ES-I3 (cell line): ENCODE measurements around the gene PANX2.

Experiments
- H3K36me3 ChIP-seq: 2 replicates; pipeline ENCODE4 v1.6.1; 2013; ENCODE audit warnings: mild to moderate bottlenecking, low read length, control low read depth, moderate library complexity; ENCODE audit not compliant: insufficient read depth
- H3K4me1 ChIP-seq: 2 replicates; pipeline ENCODE4 v1.6.1; 2013; ENCODE audit warnings: mild to moderate bottlenecking, control low read depth, low read length; ENCODE audit not compliant: insufficient read depth
- H3K9ac ChIP-seq: 2 replicates; pipeline ENCODE4 v1.6.1; 2013; ENCODE audit warnings: low read depth, mild to moderate bottlenecking, low read length, moderate library complexity
- H3K9me3 ChIP-seq: 2 replicates; pipeline ENCODE4 v1.6.1; 2013; ENCODE audit warnings: mild to moderate bottlenecking, low read length, moderate library complexity; ENCODE audit not compliant: control insufficient read depth, insufficient read depth

PANX2 gene

GRCh38 chr22:50211147-50211546 lies 40.6 kb downstream of the PANX2 start:
- peaks cover 15% of the 10 kb centered on the region; the same call in 1 of the 2 replicates for H3K36me3 ChIP-seq
- H3K9ac ChIP-seq, result no peak overlapping the region
- H3K9me3 ChIP-seq, result no peaks in the 10 kb centered on the region
- H3K4me1 ChIP-seq, result no peaks in the 10 kb centered on the region

DNA sequence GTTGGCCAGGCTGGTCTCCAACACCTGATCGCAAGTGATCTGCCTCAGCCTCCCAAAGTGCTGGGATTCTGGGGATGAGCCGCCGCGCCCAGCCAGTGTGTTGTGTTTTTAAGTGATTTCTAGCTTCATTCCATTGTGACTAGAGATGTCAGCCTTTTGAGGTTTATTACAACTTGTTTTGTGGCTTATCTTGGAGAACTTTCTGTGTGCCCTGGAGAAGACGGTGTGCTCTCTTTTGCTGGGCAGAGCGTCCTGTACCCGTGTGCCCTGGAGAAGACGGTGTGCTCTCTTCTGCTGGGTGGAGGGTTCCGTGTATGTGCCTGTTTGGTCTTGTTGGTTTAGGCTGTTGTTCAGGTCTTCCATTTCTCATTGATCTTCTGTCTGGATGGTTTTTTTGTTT lies 42.7 kb downstream of the PANX2 start:
- H3K9ac ChIP-seq, result no peak overlapping the region
- no peaks in the 10 kb centered on the region for H3K9me3 ChIP-seq
- peaks cover 15% of the 10 kb centered on the region; the same call in 1 of the 2 replicates for H3K36me3 ChIP-seq
- H3K4me1 ChIP-seq, result no peaks in the 10 kb centered on the region

GRCh38 chr22:50215297-50216054 lies 44.9 kb downstream of the PANX2 start:
- Histone ChIP-seq H3K36me3 (peaks cover 18% of the 10 kb centered on the region), H3K4me1 (no peaks in the 10 kb centered on the region), H3K9ac (no peak overlapping the region), H3K9me3 (no peaks in the 10 kb centered on the region)

- Histone ChIP-seq H3K36me3 (peaks cover 12% of the 10 kb centered on the region), H3K9me3 (no peaks in the 10 kb centered on the region), H3K9ac (no peak overlapping the region), H3K4me1 (no peaks in the 10 kb centered on the region)
Observed at GRCh38 chr22:50216055-50216683, 45.6 kb downstream of the PANX2 start.

DNA sequence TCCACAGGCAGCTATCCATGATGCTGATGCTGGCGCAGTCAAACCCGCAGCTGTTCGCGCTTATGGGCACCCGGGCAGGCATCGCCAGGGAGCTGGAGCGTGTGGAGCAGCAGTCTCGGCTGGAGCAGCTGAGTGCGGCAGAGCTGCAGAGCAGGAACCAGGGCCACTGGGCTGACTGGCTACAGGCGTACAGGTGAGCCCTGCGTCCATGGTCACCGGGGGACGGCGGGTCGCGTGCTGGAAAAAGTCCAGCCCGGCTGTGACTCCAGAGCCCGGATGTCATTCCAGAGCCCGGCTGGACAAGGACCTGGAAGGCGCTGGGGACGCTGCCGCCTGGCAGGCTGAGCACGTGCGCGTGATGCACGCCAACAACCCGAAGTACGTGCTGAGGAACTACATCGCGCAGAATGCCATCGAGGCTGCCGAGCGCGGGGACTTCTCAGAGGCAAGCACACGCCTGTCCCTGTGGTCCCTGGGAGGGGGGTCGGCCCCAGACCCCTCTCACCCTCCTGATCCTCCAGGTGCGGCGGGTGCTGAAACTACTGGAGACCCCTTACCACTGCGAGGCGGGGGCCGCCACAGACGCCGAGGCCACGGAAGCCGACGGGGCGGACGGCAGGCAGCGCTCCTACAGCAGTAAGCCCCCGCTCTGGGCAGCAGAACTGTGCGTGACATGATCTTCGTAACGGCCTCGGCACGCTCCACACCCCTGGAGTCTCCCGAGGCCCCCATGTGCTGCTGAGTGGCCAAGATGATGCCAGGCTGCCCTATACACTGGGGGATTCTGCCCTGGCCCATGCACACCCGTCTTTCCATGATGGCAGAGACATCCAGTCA lies 46.4 kb downstream of the PANX2 start:
- Histone ChIP-seq H3K9ac (no peak overlapping the region), H3K36me3 (peaks cover 9% of the 10 kb centered on the region), H3K4me1 (no peaks in the 10 kb centered on the region), H3K9me3 (no peaks in the 10 kb centered on the region)

DNA sequence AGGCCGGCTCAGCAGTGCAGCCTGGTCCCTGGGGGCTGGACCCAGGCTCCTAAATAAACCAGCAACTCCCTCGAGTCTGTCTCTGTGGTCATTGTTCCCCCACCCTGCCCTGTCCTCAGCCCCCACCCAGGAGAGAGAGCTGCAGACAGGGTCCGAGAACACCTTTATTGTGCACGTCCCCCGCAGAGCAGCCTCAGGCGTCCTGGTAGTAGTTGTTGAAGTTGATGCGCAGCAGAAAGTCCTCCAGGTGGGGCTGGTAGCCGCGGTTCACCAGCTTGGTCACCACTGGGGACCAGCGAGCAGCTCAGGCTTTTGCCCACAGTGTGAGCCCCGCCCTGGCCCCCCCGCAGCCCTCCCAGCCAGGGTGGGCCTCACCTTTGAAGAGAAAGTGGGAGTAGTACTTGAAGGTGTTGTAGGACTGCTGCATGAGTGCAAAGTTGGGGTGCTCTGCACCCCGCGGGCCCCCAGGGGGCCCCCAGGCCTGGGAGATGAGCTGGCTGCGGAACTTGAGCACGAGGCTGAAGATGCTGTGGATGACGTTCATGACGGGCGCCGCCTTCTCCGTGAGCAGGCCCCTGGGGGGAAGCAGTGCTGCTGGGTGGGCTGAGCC lies 47.1 kb downstream of the PANX2 start:
- Histone ChIP-seq H3K36me3 (peaks cover 9% of the 10 kb centered on the region), H3K9ac (no peak overlapping the region), H3K4me1 (no peaks in the 10 kb centered on the region), H3K9me3 (no peaks in the 10 kb centered on the region)

- H3K4me1 ChIP-seq, result no peaks in the 10 kb centered on the region
- no peak overlapping the region for H3K9ac ChIP-seq
- no peaks in the 10 kb centered on the region for H3K9me3 ChIP-seq
- H3K36me3 ChIP-seq, result peaks cover 9% of the 10 kb centered on the region
Observed at GRCh38 chr22:50218153-50218995, 47.8 kb downstream of the PANX2 start.

DNA sequence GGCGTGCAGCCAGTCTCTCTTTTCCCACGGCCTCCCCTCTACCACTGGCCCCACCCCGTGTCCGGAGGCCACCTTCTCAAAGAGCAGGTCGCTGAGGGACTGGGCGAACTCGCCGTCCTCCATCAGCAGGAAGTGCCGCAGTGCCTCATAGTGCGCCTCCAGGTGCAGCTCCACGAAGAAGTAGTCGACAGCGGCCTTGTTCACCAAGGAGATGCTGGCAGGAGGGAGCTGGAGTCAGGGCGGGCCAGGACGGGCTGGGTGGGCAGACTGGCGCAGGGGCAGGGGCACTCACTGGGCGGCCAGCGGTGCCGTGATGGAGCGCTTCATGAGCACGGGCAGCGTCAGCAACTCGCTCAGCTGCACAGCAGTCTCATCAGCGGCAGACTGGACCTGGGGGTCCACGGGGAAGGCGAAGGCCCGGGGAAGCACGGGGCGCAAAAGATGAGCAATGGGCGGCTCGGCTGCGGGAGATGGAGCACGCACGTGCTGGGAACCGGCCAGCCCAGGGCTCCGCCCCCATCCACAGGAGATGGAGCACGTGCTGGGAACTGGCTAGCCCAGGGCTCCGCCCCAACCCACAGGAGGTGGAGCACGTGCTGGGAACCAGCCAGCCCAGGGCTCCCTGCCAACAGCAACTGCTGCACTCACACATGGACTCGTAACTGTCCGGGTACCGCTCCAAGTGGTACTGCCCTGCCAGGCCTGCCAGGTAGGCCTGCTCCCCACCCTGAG lies 48.6 kb downstream of the PANX2 start:
- Histone ChIP-seq H3K36me3 (peaks cover 13% of the 10 kb centered on the region), H3K9me3 (no peaks in the 10 kb centered on the region), H3K4me1 (no peaks in the 10 kb centered on the region), H3K9ac (no peak overlapping the region)

DNA sequence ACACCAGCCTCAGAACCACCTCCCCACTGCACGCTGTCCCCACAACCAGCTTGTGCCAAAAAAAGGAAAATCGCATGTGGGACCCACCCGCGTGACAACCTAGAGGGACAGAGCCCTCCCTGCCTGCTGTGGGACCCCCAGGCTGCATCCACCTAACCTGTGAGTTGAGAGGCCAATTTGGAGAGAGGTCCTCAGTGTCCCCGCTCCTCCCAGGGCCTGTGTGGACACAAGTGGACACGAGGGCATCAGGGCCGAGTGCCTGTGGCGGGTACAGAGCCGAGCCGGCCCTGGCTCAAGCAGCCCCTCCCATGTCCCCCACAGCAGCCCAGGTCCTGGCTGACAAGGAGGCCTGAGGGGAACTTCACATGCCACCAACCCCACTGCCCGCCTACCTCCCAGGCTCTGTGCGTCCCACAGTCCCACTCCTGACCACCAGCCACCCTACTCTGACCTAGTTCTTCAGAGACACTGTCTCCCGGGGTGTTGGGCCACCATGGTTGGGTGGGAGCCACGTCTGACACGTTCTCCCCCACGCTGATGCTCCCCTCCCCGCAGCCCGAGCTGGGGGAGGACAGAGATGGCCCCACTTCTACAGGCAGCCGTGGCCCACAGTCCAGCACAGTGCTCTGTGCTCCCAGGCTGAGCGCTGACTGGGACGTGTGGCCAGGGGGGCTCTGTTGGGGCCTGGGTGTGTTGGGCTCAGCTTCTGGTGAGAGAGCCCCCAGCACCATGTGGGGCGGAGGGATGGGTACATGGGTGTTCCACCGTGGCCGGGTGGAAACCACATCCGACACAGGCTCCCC lies 49.5 kb downstream of the PANX2 start:
- Histone ChIP-seq H3K9me3 (no peaks in the 10 kb centered on the region), H3K36me3 (peaks cover 13% of the 10 kb centered on the region), H3K4me1 (no peaks in the 10 kb centered on the region), H3K9ac (no peak overlapping the region)

DNA sequence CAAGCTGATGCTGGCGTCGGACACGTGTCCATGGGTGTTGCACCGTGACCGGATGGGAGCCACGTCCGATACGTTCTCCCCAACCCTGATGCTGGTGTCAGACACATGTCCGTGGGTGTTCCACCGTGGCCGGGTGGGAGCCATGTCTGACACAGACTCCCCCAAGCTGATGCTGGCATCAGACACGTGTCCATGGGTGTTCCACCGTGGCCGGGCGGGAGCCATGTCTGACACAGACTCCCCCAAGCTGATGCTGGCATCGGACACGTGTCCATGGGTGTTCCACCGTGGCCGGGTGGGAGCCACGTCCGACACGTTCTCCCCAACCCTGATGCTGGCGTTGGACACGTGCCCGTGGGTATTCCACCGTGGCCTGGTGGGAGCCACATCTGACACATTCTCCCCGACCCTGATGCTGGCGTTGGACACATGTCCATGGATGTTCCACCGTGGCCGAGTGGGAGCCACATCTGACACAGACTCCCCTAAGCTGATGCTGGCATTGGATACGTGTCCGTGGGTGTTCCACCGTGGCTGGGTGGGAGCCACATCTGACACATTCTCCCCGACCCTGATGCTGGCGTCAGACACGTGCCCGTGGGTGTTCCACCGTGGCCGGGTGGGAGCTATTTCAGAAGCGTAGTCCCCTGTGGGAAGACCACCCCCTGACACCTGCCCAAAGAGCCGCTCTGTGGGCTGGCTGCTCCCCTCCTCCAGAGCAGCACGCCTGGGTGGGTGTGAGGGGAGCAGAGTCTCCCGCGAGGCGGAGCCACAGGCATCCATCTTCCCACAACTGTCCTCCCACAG lies 50.3 kb downstream of the PANX2 start:
- Histone ChIP-seq H3K36me3 (peaks cover 13% of the 10 kb centered on the region), H3K9ac (no peak overlapping the region), H3K4me1 (no peaks in the 10 kb centered on the region), H3K9me3 (no peaks in the 10 kb centered on the region)

GRCh38 chr22:50221410-50222300 lies 51.1 kb downstream of the PANX2 start:
- H3K9me3 ChIP-seq, result no peaks in the 10 kb centered on the region
- H3K4me1 ChIP-seq, result no peaks in the 10 kb centered on the region
- H3K36me3 ChIP-seq, result peaks cover 13% of the 10 kb centered on the region
- H3K9ac ChIP-seq, result no peak overlapping the region
